Measurements from ENCODE around the gene PTGS2.
"Not testable (repeated sequence)": the region's sequence is repeated elsewhere in the genome, so short reads cannot be mapped to it uniquely, and the experiment has no call there.

The PTGS2 gene

GRCh38 chr1:186670297-186671135 lies 9.7 kb downstream of the PTGS2 start:
- DNase-seq (ENCODE audit: low spot score) = no peak

- not testable (repeated sequence) for DNase-seq (ENCODE audit: low spot score)
Observed at GRCh38 chr1:186669784-186670183, 10.4 kb downstream of the PTGS2 start.

- DNase-seq (ENCODE audit: low spot score) = not testable (repeated sequence)
Observed at GRCh38 chr1:186664217-186664616, 16.0 kb downstream of the PTGS2 start.

DNA sequence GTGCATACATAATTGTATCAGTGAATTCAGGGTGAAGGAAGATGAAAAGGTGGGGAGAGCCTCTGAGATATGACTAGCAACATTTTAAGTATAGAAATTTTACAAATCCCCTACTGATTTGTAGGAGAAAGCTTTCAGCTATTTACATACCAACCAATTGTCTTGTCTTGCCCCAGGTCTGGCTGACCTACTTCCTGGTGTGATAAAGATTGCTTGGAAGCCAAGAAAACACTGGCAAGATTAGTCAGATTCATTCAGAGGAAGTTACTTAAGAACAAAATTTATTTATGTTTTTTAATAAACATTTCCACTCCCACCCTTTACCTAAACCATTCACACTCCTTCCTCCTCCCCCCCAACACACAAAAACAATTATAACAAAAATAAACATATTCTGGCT lies 17.5 kb downstream of the PTGS2 start:
- DNase-seq (ENCODE audit: low spot score) = no peak

GRCh38 chr1:186659890-186660341 lies 20.3 kb downstream of the PTGS2 start:
- DNase-seq (ENCODE audit: low spot score) = no peak

- DNase-seq (ENCODE audit: low spot score) = no peak
Observed at GRCh38 chr1:186658999-186659398, 21.2 kb downstream of the PTGS2 start.

- no peak for DNase-seq (ENCODE audit: low spot score)
Observed at GRCh38 chr1:186657481-186657880, 22.7 kb downstream of the PTGS2 start.

DNA sequence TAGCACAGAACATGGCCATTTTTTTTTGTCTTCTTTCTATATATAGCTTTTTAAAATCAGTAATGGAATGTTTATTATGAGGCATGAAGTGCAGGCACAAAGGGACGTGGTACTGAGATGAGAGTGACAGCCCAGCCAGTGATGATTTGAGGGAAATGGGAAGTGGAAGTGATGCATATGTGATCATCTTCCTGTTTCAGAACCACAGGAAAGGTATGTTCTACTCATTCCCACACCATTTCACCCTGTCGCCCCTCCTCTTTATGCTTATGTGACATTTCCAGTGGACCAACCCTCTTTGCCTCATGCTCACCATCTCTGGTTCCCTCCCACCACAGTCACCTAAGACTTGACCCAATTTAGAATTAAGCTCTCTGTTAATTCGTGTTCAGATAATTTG lies 24.3 kb downstream of the PTGS2 start:
- no peak for DNase-seq (ENCODE audit: low spot score)

DNA sequence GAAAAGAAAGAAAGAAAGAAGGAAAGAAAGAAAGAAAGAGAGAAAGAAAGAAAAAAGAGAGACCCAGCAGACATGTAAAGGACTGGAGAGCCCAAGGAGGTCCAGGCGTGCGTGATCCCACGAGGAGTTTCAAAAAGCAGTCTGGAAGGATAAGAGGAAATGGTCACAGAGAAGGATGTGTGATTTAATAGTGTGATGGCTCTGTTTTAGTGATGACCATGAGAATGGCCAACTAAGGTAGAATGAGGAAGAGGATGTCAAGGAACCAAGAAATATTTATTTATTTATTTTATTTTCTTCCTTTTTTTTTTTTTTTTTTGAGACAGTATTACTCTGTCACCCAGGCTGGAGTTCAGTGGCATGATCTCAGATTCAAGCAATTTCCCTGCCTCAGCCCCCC lies 25.5 kb downstream of the PTGS2 start:
- no peak for DNase-seq (ENCODE audit: low spot score)

- no peak for DNase-seq (ENCODE audit: low spot score)
Observed at GRCh38 chr1:186653312-186653711, 26.9 kb downstream of the PTGS2 start.

DNA sequence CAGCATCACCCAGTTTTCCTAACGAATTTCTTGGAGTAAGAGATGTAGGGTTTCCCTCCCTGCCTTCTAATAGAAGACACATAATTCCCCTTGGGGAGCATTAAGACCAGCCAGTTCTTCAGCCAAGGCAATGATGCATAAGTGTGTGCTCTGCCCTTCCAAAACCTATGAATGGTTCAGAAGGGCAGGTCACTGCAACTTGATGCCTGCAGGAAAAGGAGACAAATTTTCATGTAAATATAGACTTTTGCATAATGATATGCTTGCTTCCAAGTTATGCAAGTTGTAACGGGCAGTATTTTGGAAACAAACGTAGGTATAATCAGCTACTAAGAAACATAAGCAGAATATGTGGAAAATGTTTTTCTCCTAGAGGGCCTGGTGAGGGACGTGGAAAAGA lies 31.6 kb downstream of the PTGS2 start:
- no peak for DNase-seq (ENCODE audit: low spot score)

DNA sequence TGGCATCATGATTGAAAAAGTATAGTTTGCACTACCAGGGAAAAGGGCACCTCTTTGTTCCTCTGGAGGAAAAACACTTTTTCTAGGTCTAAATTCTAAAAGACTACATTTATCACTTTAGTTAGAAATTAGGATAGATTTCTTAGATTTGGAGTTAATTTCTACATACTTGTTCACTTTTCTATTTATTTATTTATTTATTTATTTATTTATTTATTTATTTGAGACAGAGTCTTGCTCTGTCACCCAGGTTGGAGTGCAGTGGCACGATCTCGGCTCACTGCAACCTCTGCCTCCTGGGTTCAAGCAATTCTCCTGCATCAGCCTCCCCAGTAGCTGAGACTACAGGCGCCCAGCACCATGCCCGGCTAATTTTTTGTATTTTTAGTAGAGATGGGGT lies 32.2 kb downstream of the PTGS2 start:
- DNase-seq (ENCODE audit: low spot score) = not testable (repeated sequence)

GRCh38 chr1:186643614-186644013 lies 36.6 kb downstream of the PTGS2 start:
- no peak for DNase-seq (ENCODE audit: low spot score)

GRCh38 chr1:186637567-186637966 lies 42.7 kb downstream of the PTGS2 start:
- DNase-seq (ENCODE audit: low spot score) = not testable (repeated sequence)

DNA sequence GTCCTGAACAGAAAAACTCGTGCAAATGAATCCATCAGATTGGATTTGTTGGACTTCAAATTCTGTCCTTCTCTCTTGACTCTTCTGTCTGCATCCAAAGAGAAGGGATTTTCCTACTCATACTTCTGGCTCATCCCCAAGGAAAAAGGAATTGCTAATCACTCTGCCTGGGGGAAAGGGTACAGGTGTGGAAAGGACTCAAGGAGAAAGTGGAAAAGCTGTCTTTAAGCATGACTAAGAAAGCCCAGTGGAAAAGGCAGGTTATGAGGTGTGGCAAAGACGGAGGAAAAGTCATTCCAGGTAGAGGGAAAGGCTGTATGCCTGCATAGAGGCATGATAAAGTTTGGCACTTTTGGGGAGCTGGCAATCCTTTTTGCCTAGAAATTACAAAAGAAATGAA lies 43.4 kb downstream of the PTGS2 start:
- no peak for DNase-seq (ENCODE audit: low spot score)

GRCh38 chr1:186634511-186634910 lies 45.7 kb downstream of the PTGS2 start:
- DNase-seq (ENCODE audit: low spot score) = no peak

GRCh38 chr1:186633116-186633515 lies 47.1 kb downstream of the PTGS2 start:
- DNase-seq (ENCODE audit: low spot score) = no peak

DNA sequence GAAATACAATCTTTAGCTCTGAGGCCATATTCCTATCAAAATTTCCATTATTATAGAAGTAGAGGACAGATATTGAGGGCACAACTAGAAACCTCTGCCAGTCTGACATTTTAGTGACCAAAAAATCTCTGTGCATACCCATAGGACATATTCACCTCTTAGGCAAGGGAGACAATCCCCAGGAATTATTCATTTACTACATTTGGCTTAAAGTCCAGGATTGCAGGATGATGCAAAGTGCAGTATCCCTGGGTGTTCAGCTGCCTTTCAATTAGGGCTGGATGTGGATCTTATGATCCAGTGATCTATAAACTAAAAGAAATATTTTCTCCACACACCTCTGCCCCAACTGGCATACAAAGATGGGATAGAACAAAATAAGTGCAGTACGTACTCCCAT lies 50.9 kb downstream of the PTGS2 start:
- no peak for DNase-seq (ENCODE audit: low spot score)

DNA sequence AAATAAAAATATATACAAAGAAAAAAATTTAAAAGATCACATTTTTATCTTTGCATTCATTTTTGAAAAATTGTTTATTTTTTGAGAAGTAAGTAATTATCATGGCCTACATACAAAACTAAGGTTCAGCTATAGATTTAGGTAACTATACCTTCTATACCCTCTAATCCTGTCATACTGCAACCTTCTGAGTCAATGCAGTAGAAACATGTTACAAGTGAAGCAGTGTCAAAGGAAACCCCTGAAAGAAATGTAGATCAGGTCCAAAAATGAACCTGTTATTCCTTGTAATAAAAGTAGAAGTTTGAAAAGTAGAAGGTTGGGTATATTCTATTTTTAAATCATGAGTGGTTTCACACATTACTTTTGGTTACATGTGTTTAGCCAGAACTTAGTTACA lies 51.3 kb downstream of the PTGS2 start:
- no peak for DNase-seq (ENCODE audit: low spot score)

DNA sequence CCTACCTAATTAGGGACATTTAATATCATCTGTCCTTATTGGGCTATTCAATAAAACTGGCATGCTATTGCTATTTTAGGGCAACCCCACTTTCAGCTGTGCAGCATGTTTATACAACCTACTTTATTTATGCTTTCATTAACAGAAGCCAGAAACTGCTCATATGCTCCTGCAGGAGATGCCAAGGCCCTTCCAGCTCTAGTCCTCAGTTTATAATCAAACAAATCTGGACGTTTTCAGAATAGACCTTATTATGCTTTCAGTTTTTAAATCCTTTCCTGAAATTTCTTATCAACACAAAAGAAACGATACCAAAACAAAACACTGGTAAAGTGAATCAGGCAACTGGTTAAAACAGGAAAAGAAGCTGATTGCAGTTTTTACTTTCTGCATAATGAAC lies 53.2 kb downstream of the PTGS2 start:
- no peak for DNase-seq (ENCODE audit: low spot score)

DNA sequence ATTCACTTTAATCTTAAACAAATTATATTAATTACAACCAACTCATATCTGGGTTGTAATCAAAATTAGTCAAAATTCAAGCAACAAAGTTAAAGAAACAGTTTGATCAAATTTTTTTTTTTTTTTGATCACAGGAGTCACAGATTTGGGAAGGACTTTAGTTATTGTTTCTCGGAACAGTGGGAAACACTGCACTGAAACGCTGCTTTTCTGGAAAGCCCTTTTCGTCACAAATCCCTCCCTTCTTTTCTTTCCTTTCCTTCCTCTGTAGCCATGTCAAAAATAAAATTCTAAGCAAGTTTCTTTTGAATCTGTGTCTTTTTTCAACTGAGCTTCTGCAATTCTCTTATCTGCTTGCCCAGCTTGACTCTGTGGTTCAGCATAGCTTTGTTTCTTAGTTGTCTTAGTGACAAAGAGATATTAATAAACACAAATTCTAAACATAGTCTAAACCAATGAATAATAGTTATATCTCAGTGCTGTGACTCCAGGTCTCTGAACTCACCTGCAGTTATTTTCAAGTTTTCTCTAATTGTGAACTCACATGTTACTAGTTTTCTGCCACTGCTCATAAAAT lies 53.8 kb downstream of the PTGS2 start:
- DNase-seq (ENCODE audit: low spot score) = no peak

GRCh38 chr1:186623551-186623950 lies 56.7 kb downstream of the PTGS2 start:
- DNase-seq (ENCODE audit: low spot score) = no peak

Measured in AG08396 (cell line).